D721Med (cell line): ENCODE data around the gene C22orf39.

Experiments used
- DNase-seq: peaks from one replicate; pipeline ENCODE4 v3.0.0; 2011; ENCODE audit warnings: low spot score; ENCODE audit not compliant: insufficient read length
- FAIRE-seq: peaks from 2 replicates; lab custom pipeline; 2011; peaks lifted over from hg19 to GRCh38; lab: Jason Lieb, UNC
- CTCF ChIP-seq: IDR thresholded peaks from 2 replicates; pipeline ENCODE4 v1.5.1; 2012; ENCODE audit warnings: mild to moderate bottlenecking, control low read depth; ENCODE audit not compliant: insufficient read depth; ENCODE audit errors: missing control alignments

C22orf39 gene

DNA sequence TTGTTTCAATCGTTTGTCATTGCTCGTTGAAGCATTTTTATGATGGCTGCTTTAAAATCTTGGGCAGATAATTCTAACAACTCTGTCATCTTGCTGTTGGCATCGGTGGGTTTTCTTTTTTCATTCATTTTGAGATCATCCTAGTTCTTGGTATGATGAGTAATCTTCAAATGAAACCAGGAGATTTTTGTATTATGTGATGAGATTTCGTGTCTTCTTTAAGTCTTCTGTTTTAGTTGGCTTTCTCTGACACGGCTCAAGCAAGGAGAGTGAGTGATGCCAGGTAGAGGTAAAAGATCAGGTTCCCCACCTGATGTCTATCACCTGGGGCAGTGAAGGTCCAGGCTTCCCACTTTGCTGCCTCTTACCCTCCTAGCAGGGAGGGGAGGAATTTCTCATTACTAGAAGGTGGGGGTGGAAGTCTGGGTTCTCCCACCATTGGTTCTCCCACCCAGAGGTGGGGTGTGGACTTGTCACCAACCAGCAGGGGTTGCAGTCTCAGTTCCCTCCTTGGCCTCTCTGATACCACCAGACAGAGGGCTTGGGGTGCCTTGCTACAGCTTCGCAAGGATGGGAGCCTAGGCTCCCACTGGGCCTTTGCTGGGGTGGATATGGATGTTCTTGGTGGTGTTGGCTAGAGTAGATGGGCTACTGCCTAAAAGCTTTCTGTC is 45.1 kb upstream of the C22orf39 start:
- no peak for TF ChIP-seq CTCF
- no peak for DNase-seq
- FAIRE-seq: no peak

- no peak for TF ChIP-seq CTCF
- DNase-seq (no peak), FAIRE-seq (no peak)
These were observed 43.2 kb upstream of the C22orf39 start for GRCh38 chr22:19490628-19491230.

- no peak for FAIRE-seq
- no peak for DNase-seq
- TF ChIP-seq CTCF: no peak
These were observed 41.7 kb upstream of the C22orf39 start for GRCh38 chr22:19488884-19489843.

- TF ChIP-seq CTCF: no peak
- no peak for FAIRE-seq
These were observed 40.8 kb upstream of the C22orf39 start for GRCh38 chr22:19488285-19488684.

GRCh38 chr22:19483481-19484244 is 36.2 kb upstream of the C22orf39 start:
- TF ChIP-seq CTCF: no peak
- no peak for DNase-seq
- no peak for FAIRE-seq

More at GRCh38 chr22:19488285-19488684, 40.8 kb upstream of the C22orf39 start:
- DNase-seq: no peak

DNA sequence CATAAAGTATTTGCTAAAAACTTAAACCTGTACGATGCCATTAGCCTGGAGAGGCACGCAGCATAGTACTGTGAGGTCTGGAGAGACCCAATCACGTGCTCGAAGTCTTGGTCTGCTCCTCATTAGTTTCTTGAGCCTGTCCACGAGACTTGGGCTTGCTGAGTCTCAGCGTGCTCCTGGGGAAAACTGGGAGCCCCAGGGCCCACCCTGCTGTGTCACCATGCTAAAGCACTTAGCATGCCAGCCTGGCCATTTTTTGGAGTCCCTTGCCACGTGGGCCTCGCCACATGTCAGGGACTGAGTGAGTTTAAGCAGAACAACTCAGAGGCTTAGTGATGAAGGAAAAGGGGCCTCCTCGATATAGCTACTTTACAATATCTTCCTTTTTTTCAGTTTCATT is 34.8 kb upstream of the C22orf39 start:
- no peak for DNase-seq
- TF ChIP-seq CTCF: no peak
- FAIRE-seq: no peak
